ENCODE data around the gene INSM2. TPM values are rescaled to one million over a fixed set of nuclear protein-coding genes. Genes with fewer than 3 reads are reported as not detected.

The INSM2 gene
- total RNA-seq, 1 donor from 2014 or later = not detected

GRCh38 chr14:35549551-35549950 lies 15.6 kb downstream of the INSM2 start:
- DNase-seq (ENCODE audit: low read depth) = no peak
- no peaks in the 10 kb centered on the region for H3K27me3 ChIP-seq (ENCODE audit: control insufficient read depth, insufficient read depth, low read length)
- TF ChIP-seq CTCF (IDR thresholded peaks at IDR 0.05; ENCODE audit: insufficient read depth, low read length, poor library complexity, severe bottlenecking) = no peak
- H3K36me3 ChIP-seq (ENCODE audit: control insufficient read depth, insufficient read depth, low read length) = no peaks in the 10 kb centered on the region
- no peak overlapping the region for H3K4me3 ChIP-seq (ENCODE audit: low read depth, low read length)

GRCh38 chr14:35551081-35551480 lies 17.1 kb downstream of the INSM2 start:
- DNase-seq (ENCODE audit: low read depth) = no peak
- TF ChIP-seq CTCF (IDR thresholded peaks at IDR 0.05; ENCODE audit: insufficient read depth, low read length, poor library complexity, severe bottlenecking) = no peak

GRCh38 chr14:35553808-35554207 lies 19.8 kb downstream of the INSM2 start:
- Histone ChIP-seq H3K27me3 (ENCODE audit: control insufficient read depth, insufficient read depth, low read length) (no peaks in the 10 kb centered on the region), H3K36me3 (ENCODE audit: control insufficient read depth, insufficient read depth, low read length) (no peaks in the 10 kb centered on the region), H3K4me3 (ENCODE audit: low read depth, low read length) (no peak overlapping the region)
- no peak for DNase-seq (ENCODE audit: low read depth)
- TF ChIP-seq CTCF (IDR thresholded peaks at IDR 0.05; ENCODE audit: insufficient read depth, low read length, poor library complexity, severe bottlenecking) = no peak

More at GRCh38 chr14:35551081-35551480, 17.1 kb downstream of the INSM2 start:
- Histone ChIP-seq H3K27me3 (ENCODE audit: control insufficient read depth, insufficient read depth, low read length) (no peaks in the 10 kb centered on the region), H3K4me3 (ENCODE audit: low read depth, low read length) (no peak overlapping the region), H3K36me3 (ENCODE audit: control insufficient read depth, insufficient read depth, low read length) (no peaks in the 10 kb centered on the region)

- no peak for TF ChIP-seq CTCF (IDR thresholded peaks at IDR 0.05; ENCODE audit: insufficient read depth, low read length, poor library complexity, severe bottlenecking)
Observed at GRCh38 chr14:35556548-35556947, 22.6 kb downstream of the INSM2 start.

GRCh38 chr14:35557221-35557747 lies 23.3 kb downstream of the INSM2 start:
- H3K36me3 ChIP-seq (ENCODE audit: control insufficient read depth, insufficient read depth, low read length) = no peaks in the 10 kb centered on the region
- TF ChIP-seq CTCF (IDR thresholded peaks at IDR 0.05; ENCODE audit: insufficient read depth, low read length, poor library complexity, severe bottlenecking) = no peak
- no peak for DNase-seq (ENCODE audit: low read depth)
- no peaks in the 10 kb centered on the region for H3K27me3 ChIP-seq (ENCODE audit: control insufficient read depth, insufficient read depth, low read length)
- no peak overlapping the region for H3K4me3 ChIP-seq (ENCODE audit: low read depth, low read length)

More at GRCh38 chr14:35556548-35556947, 22.6 kb downstream of the INSM2 start:
- Histone ChIP-seq H3K4me3 (ENCODE audit: low read depth, low read length) (no peak overlapping the region), H3K36me3 (ENCODE audit: control insufficient read depth, insufficient read depth, low read length) (no peaks in the 10 kb centered on the region), H3K27me3 (ENCODE audit: control insufficient read depth, insufficient read depth, low read length) (no peaks in the 10 kb centered on the region)
- DNase-seq (ENCODE audit: low read depth) = no peak

- H3K27me3 ChIP-seq (ENCODE audit: control insufficient read depth, insufficient read depth, low read length) = no peaks in the 10 kb centered on the region
- no peak overlapping the region for H3K4me3 ChIP-seq (ENCODE audit: low read depth, low read length)
- no peaks in the 10 kb centered on the region for H3K36me3 ChIP-seq (ENCODE audit: control insufficient read depth, insufficient read depth, low read length)
Observed at GRCh38 chr14:35558680-35559079, 24.7 kb downstream of the INSM2 start.

More at GRCh38 chr14:35558680-35559079, 24.7 kb downstream of the INSM2 start:
- no peak for DNase-seq (ENCODE audit: low read depth)
- TF ChIP-seq CTCF (IDR thresholded peaks at IDR 0.05; ENCODE audit: insufficient read depth, low read length, poor library complexity, severe bottlenecking) = no peak
